GM23338 (cell line): ENCODE data around the gene APBB1IP. TPM values are rescaled to one million over a fixed set of nuclear protein-coding genes. Genes with fewer than 3 reads are reported as not detected.

Experiments used
- ATAC-seq: fragments of 200-7000 bp; cut with Tn5 transposase; 3 replicates; pipeline ENCODE4 v1.9.1; 2020
- DNase-seq: peaks from one replicate; pipeline ENCODE4 v3.0.0-alpha.2; 2015; ENCODE audit warnings: low spot score
- H2AFZ ChIP-seq: fragments of 200-600 bp; sonication (generic); 2 replicates; pipeline ENCODE4 v1.8.0; 2016; ENCODE audit warnings: antibody characterized with exemption, mild to moderate bottlenecking, moderate library complexity
- H3F3A ChIP-seq: fragments of 200-600 bp; sonication (generic); replicated peaks from 2 replicates; pipeline ENCODE4 v1.8.0; 2017; ENCODE audit warnings: antibody characterized with exemption, mixed run types, low read depth
- H3K27ac ChIP-seq: fragments of 200-600 bp; sonication (generic); 2 replicates; pipeline ENCODE4 v1.6.1; 2016; ENCODE audit warnings: low read depth
- H3K27me3 ChIP-seq: fragments of 200-600 bp; sonication (generic); 2 replicates; pipeline ENCODE4 v1.8.0; 2016; ENCODE audit warnings: mild to moderate bottlenecking, mixed run types, moderate library complexity; ENCODE audit not compliant: insufficient read depth
- H3K36me3 ChIP-seq: fragments of 200-600 bp; sonication (generic); 2 replicates; pipeline ENCODE4 v1.8.0; 2016; ENCODE audit warnings: mild to moderate bottlenecking; ENCODE audit not compliant: insufficient read depth
- H3K4me1 ChIP-seq: fragments of 200-600 bp; sonication (generic); 2 replicates; pipeline ENCODE4 v1.8.0; 2016; ENCODE audit warnings: mild to moderate bottlenecking, moderate library complexity; ENCODE audit not compliant: insufficient read depth
- H3K4me2 ChIP-seq: fragments of 200-600 bp; sonication (generic); 2 replicates; pipeline ENCODE4 v1.7.1; 2017; ENCODE audit warnings: mixed run types
- H3K4me3 ChIP-seq: fragments of 200-600 bp; sonication (generic); 2 replicates; pipeline ENCODE4 v1.6.1; 2016; ENCODE audit warnings: mixed run types
- H3K79me2 ChIP-seq: fragments of 200-600 bp; sonication (generic); replicated peaks from 2 replicates; pipeline ENCODE4 v1.8.0; 2017; ENCODE audit warnings: mild to moderate bottlenecking; ENCODE audit not compliant: insufficient read depth
- H3K9me2 ChIP-seq: fragments of 200-600 bp; sonication (generic); 2 replicates; pipeline ENCODE4 v1.8.0; 2017; ENCODE audit not compliant: insufficient read depth
- H4K20me1 ChIP-seq: fragments of 200-600 bp; sonication (generic); replicated peaks from 2 replicates; pipeline ENCODE4 v1.8.0; 2017; ENCODE audit warnings: mild to moderate bottlenecking; ENCODE audit not compliant: insufficient read depth
- H3K27ac Mint-ChIP-seq: 2 replicates; pipeline ENCODE4 v1.8.0; 2020; ENCODE audit warnings: inconsistent platforms, mild to moderate bottlenecking, moderate library complexity, mixed read lengths
- H3K27me3 Mint-ChIP-seq: 3 replicates; pipeline ENCODE4 v1.8.0; 2022; ENCODE audit warnings: low read depth, mild to moderate bottlenecking, moderate library complexity, mixed read lengths, inconsistent platforms; ENCODE audit not compliant: insufficient read depth, poor library complexity
- H3K36me3 Mint-ChIP-seq: 3 replicates; pipeline ENCODE4 v1.8.0; 2021; ENCODE audit warnings: low read depth, mild to moderate bottlenecking, inconsistent platforms, moderate library complexity, mixed read lengths
- H3K4me1 Mint-ChIP-seq: 3 replicates; pipeline ENCODE4 v1.8.0; 2020; ENCODE audit warnings: mild to moderate bottlenecking, inconsistent platforms, mixed read lengths
- H3K4me3 Mint-ChIP-seq: 3 replicates; pipeline ENCODE4 v1.8.0; 2021; ENCODE audit warnings: moderate library complexity, mild to moderate bottlenecking, inconsistent platforms, mixed read lengths
- H3K9me3 Mint-ChIP-seq: 3 replicates; pipeline ENCODE4 v1.8.0; 2020; ENCODE audit warnings: moderate library complexity, mild to moderate bottlenecking, inconsistent platforms, mixed read lengths
- CREB1 ChIP-seq: fragments of 250-450 bp; sonication (Bioruptor Pico); IDR thresholded peaks from 2 replicates; pipeline ENCODE4 v1.5.0; 2020; ENCODE audit warnings: low read depth, mild to moderate bottlenecking, moderate library complexity
- EZH2 ChIP-seq: fragments of 200-600 bp; sonication (generic); IDR thresholded peaks from one replicate; pipeline ENCODE4 v1.8.0; 2017; ENCODE audit warnings: antibody characterized with exemption, mild to moderate bottlenecking, low read depth; ENCODE audit not compliant: unreplicated experiment
- EZH2phosphoT487 ChIP-seq: fragments of 200-600 bp; sonication (generic); IDR thresholded peaks from one replicate; pipeline ENCODE4 v1.8.1; 2018; ENCODE audit warnings: antibody characterized with exemption; ENCODE audit not compliant: unreplicated experiment
- JUNB ChIP-seq: IDR thresholded peaks from one replicate; pipeline ENCODE4 v1.6.1; 2016; ENCODE audit warnings: antibody characterized with exemption; ENCODE audit not compliant: unreplicated experiment
- NANOG ChIP-seq: IDR thresholded peaks from 2 replicates; pipeline ENCODE4 v1.6.1; 2016; ENCODE audit warnings: antibody characterized with exemption, borderline replicate concordance
- POLR2AphosphoS5 ChIP-seq: IDR thresholded peaks from 2 replicates; pipeline ENCODE4 v1.6.1; 2016; ENCODE audit warnings: antibody characterized with exemption, low read depth
- STAT1 ChIP-seq: IDR thresholded peaks from one replicate; pipeline ENCODE4 v1.6.1; 2016; ENCODE audit warnings: antibody characterized with exemption; ENCODE audit not compliant: unreplicated experiment
- ZNF114 ChIP-seq: fragments of 250-450 bp; sonication (Bioruptor Pico); IDR thresholded peaks from 2 replicates; pipeline ENCODE4 v1.5.0; 2020; ENCODE audit warnings: mild to moderate bottlenecking, moderate library complexity
- ZNF331 ChIP-seq: fragments of 250-450 bp; sonication (Bioruptor Pico); IDR thresholded peaks from 2 replicates; pipeline ENCODE4 v1.5.0; 2020; ENCODE audit warnings: low read depth, mild to moderate bottlenecking, moderate library complexity
- polyA plus RNA-seq: library from polyadenylated mRNA; unstranded; fragments of >200 nt; fragmentation: Nextera tagmentation; extraction: Ambion mirVana; gene quantifications from 2 replicates; pipeline ENCODE4 v1.2.1, GENCODE V29; 2016
- total RNA-seq: library from RNA; depleted of rRNA; stranded (reverse); fragments of >200 nt; shearing (Covaris generic); gene quantifications from 2 replicates; pipeline ENCODE4 v1.2.3, GENCODE V29; 2014
- TF ChIP-seq, protein P1 (sequence below): IDR thresholded peaks from 2 replicates; pipeline ENCODE4 v1.6.1; 2016; ENCODE audit warnings: antibody characterized with exemption
- TF ChIP-seq, protein P2 (sequence below), 2 experiments: fragments of 200-600 bp in 1 of 2; sonication (generic) in 1 of 2; conservative IDR thresholded peaks; 2 replicates each; pipeline versions ENCODE4 v1.5.1 to v1.6.1; 2016 to 2017; ENCODE audit warnings: antibody characterized with exemption in 2 of 2, low read depth in 2 of 2, mild to moderate bottlenecking in 2 of 2, moderate library complexity in 1 of 2
- TF ChIP-seq, protein P3 (sequence below): IDR thresholded peaks from one replicate; pipeline ENCODE4 v1.6.1; 2018; ENCODE audit warnings: antibody characterized with exemption; ENCODE audit not compliant: unreplicated experiment
- TF ChIP-seq, protein P4 (sequence below): fragments of 250-450 bp; sonication (Bioruptor Pico); IDR thresholded peaks from 2 replicates; pipeline ENCODE4 v1.5.0; 2020; ENCODE audit warnings: mild to moderate bottlenecking, moderate library complexity

Gene APBB1IP
- total and polyA plus RNA-seq, 2 experiments from 2014 or later, result 0.14 to 0.16 TPM

DNA sequence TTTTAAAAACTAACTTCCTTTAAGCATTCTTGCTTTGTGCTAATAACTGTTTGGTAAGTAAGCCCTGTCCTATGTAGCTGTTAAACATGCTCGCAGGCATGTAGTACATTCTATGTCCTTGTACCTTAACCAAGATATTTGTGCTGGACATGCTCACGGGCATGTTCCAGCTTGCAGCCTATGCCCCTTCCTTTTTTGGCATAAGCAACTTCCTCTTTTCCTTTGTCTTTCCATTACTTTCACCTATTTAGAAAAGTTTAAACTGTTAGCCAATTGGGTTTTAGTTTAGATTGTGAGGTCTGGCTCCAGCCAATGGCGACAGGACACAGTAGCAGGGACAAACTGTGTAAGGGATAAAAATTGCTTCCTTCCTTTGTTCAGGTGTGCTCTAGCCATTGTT lies 14.4 kb upstream of the APBB1IP start:
- no peaks in the 10 kb centered on the region for H3K79me2 ChIP-seq
- no peaks in the 10 kb centered on the region for H3K4me1 Mint-ChIP-seq
- TF ChIP-seq, protein P1, sequence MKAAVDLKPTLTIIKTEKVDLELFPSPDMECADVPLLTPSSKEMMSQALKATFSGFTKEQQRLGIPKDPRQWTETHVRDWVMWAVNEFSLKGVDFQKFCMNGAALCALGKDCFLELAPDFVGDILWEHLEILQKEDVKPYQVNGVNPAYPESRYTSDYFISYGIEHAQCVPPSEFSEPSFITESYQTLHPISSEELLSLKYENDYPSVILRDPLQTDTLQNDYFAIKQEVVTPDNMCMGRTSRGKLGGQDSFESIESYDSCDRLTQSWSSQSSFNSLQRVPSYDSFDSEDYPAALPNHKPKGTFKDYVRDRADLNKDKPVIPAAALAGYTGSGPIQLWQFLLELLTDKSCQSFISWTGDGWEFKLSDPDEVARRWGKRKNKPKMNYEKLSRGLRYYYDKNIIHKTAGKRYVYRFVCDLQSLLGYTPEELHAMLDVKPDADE, result no peak
- no peak for TF ChIP-seq NANOG
- no peak for TF ChIP-seq CREB1
- TF ChIP-seq, protein P2, sequence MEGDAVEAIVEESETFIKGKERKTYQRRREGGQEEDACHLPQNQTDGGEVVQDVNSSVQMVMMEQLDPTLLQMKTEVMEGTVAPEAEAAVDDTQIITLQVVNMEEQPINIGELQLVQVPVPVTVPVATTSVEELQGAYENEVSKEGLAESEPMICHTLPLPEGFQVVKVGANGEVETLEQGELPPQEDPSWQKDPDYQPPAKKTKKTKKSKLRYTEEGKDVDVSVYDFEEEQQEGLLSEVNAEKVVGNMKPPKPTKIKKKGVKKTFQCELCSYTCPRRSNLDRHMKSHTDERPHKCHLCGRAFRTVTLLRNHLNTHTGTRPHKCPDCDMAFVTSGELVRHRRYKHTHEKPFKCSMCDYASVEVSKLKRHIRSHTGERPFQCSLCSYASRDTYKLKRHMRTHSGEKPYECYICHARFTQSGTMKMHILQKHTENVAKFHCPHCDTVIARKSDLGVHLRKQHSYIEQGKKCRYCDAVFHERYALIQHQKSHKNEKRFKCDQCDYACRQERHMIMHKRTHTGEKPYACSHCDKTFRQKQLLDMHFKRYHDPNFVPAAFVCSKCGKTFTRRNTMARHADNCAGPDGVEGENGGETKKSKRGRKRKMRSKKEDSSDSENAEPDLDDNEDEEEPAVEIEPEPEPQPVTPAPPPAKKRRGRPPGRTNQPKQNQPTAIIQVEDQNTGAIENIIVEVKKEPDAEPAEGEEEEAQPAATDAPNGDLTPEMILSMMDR (conservative IDR thresholded peaks at IDR 0.05; ENCODE audit: low read depth in 2 of 2), result no peak
- TF ChIP-seq, protein P3, sequence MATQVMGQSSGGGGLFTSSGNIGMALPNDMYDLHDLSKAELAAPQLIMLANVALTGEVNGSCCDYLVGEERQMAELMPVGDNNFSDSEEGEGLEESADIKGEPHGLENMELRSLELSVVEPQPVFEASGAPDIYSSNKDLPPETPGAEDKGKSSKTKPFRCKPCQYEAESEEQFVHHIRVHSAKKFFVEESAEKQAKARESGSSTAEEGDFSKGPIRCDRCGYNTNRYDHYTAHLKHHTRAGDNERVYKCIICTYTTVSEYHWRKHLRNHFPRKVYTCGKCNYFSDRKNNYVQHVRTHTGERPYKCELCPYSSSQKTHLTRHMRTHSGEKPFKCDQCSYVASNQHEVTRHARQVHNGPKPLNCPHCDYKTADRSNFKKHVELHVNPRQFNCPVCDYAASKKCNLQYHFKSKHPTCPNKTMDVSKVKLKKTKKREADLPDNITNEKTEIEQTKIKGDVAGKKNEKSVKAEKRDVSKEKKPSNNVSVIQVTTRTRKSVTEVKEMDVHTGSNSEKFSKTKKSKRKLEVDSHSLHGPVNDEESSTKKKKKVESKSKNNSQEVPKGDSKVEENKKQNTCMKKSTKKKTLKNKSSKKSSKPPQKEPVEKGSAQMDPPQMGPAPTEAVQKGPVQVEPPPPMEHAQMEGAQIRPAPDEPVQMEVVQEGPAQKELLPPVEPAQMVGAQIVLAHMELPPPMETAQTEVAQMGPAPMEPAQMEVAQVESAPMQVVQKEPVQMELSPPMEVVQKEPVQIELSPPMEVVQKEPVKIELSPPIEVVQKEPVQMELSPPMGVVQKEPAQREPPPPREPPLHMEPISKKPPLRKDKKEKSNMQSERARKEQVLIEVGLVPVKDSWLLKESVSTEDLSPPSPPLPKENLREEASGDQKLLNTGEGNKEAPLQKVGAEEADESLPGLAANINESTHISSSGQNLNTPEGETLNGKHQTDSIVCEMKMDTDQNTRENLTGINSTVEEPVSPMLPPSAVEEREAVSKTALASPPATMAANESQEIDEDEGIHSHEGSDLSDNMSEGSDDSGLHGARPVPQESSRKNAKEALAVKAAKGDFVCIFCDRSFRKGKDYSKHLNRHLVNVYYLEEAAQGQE, result no peak
- TF ChIP-seq EZH2phosphoT487, result no peak
- TF ChIP-seq ZNF331 (CRISPR knock-in tag), result no peak
- TF ChIP-seq, protein P4, sequence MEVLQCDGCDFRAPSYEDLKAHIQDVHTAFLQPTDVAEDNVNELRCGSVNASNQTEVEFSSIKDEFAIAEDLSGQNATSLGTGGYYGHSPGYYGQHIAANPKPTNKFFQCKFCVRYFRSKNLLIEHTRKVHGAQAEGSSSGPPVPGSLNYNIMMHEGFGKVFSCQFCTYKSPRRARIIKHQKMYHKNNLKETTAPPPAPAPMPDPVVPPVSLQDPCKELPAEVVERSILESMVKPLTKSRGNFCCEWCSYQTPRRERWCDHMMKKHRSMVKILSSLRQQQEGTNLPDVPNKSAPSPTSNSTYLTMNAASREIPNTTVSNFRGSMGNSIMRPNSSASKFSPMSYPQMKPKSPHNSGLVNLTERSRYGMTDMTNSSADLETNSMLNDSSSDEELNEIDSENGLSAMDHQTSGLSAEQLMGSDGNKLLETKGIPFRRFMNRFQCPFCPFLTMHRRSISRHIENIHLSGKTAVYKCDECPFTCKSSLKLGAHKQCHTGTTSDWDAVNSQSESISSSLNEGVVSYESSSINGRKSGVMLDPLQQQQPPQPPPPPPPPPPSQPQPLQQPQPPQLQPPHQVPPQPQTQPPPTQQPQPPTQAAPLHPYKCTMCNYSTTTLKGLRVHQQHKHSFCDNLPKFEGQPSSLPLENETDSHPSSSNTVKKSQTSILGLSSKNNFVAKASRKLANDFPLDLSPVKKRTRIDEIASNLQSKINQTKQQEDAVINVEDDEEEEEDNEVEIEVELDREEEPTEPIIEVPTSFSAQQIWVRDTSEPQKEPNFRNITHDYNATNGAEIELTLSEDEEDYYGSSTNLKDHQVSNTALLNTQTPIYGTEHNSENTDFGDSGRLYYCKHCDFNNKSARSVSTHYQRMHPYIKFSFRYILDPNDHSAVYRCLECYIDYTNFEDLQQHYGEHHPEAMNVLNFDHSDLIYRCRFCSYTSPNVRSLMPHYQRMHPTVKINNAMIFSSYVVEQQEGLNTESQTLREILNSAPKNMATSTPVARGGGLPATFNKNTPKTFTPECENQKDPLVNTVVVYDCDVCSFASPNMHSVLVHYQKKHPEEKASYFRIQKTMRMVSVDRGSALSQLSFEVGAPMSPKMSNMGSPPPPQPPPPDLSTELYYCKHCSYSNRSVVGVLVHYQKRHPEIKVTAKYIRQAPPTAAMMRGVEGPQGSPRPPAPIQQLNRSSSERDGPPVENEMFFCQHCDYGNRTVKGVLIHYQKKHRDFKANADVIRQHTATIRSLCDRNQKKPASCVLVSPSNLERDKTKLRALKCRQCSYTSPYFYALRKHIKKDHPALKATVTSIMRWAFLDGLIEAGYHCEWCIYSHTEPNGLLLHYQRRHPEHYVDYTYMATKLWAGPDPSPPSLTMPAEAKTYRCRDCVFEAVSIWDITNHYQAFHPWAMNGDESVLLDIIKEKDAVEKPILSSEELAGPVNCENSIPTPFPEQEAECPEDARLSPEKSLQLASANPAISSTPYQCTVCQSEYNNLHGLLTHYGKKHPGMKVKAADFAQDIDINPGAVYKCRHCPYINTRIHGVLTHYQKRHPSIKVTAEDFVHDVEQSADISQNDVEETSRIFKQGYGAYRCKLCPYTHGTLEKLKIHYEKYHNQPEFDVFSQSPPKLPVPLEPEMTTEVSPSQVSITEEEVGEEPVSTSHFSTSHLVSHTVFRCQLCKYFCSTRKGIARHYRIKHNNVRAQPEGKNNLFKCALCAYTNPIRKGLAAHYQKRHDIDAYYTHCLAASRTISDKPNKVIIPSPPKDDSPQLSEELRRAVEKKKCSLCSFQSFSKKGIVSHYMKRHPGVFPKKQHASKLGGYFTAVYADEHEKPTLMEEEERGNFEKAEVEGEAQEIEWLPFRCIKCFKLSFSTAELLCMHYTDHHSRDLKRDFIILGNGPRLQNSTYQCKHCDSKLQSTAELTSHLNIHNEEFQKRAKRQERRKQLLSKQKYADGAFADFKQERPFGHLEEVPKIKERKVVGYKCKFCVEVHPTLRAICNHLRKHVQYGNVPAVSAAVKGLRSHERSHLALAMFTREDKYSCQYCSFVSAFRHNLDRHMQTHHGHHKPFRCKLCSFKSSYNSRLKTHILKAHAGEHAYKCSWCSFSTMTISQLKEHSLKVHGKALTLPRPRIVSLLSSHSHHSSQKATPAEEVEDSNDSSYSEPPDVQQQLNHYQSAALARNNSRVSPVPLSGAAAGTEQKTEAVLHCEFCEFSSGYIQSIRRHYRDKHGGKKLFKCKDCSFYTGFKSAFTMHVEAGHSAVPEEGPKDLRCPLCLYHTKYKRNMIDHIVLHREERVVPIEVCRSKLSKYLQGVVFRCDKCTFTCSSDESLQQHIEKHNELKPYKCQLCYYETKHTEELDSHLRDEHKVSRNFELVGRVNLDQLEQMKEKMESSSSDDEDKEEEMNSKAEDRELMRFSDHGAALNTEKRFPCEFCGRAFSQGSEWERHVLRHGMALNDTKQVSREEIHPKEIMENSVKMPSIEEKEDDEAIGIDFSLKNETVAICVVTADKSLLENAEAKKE (CRISPR knock-in tag), result no peak
- TF ChIP-seq ZNF114 (CRISPR knock-in tag), result no peak
- TF ChIP-seq POLR2AphosphoS5, result no peak
- no peak for TF ChIP-seq STAT1
- TF ChIP-seq JUNB, result no peak
- TF ChIP-seq EZH2, result no peak
- no peak overlapping the region for H3K4me3 ChIP-seq
- no peaks in the 10 kb centered on the region for H3K4me1 ChIP-seq
- H3K27ac ChIP-seq, result no peak overlapping the region
- no peaks in the 10 kb centered on the region for H3F3A ChIP-seq
- no peaks in the 10 kb centered on the region for H4K20me1 ChIP-seq
- ATAC-seq, result no peak
- H3K9me2 ChIP-seq, result 0 out of 2 replicates have a peak, but pooled peaks cover 9% of the 10 kb centered on the region
- no peak overlapping the region for H3K4me2 ChIP-seq
- peak overlapping the region; percentile 39; the same call in 1 of the 2 replicates for H2AFZ ChIP-seq
- DNase-seq, result no peak
- no peak overlapping the region for H3K27ac Mint-ChIP-seq
- peaks cover 11% of the 10 kb centered on the region; the same call in 2 of the 3 replicates for H3K9me3 Mint-ChIP-seq
- no peaks in the 10 kb centered on the region for H3K27me3 ChIP-seq
- H3K36me3 ChIP-seq, result no peaks in the 10 kb centered on the region
- no peak overlapping the region for H3K4me3 Mint-ChIP-seq
- no peaks in the 10 kb centered on the region for H3K27me3 Mint-ChIP-seq
- H3K36me3 Mint-ChIP-seq, result 0 out of 3 replicates have a peak, but pooled peaks cover 2% of the 10 kb centered on the region
